HepG2 (cell line): ENCODE measurements around the gene ADCYAP1R1. TPM values are rescaled to one million over a fixed set of nuclear protein-coding genes. Genes with fewer than 3 reads are reported as not detected.

Source experiments
- ATAC-seq: fragments of 200-7000 bp; cut with Tn5 transposase; 3 replicates; pipeline ENCODE4 v1.9.1; 2020; ENCODE audit warnings: mild to moderate bottlenecking, moderate library complexity
- BruUV-seq: library from RNA; stranded (reverse); fragments of 400-500 nt; replicated peaks from 2 replicates; lab custom pipeline; 2021; lab: Mats Ljungman, UMichigan
- CTCF ChIA-PET: fragments of 300-600 bp; formaldehyde crosslinking; extraction: SDS; loops from one replicate; lab custom pipeline; 2021; ENCODE audit warnings: low total read pairs, inconsistent platforms, low intra/inter-chr PET ratio; lab: Yijun Ruan, JAX
- POLR2A ChIA-PET: fragments of 350-600 bp; sonication (Branson Sonifier 250); formaldehyde crosslinking; loops from one replicate; lab custom pipeline; 2020; ENCODE audit warnings: antibody characterized with exemption, inconsistent platforms; lab: Yijun Ruan, JAX
- DNase-seq: peaks from one replicate; pipeline ENCODE4 v3.0.0-alpha.2; 2015; ENCODE audit warnings: low spot score
- FAIRE-seq: peaks from 3 replicates; lab custom pipeline; 2011; peaks lifted over from hg19 to GRCh38; lab: Jason Lieb, UNC
- H2AFZ ChIP-seq: one replicate; pipeline ENCODE4 v1.6.1; 2011; ENCODE audit warnings: low read length, inconsistent platforms
- H3K27ac ChIP-seq: fragments of 300-600 bp; 3 replicates; pipeline ENCODE4 v1.8.0; 2011; ENCODE audit warnings: mixed run types, mild to moderate bottlenecking, mixed read lengths, low read length, inconsistent platforms; ENCODE audit not compliant: insufficient read depth; ENCODE audit errors: extremely low read length
- H3K27me3 ChIP-seq, 2 experiments: fragments of 200-600 bp in 1 of 2; 2 replicates in 1 of 2; 3 replicates in 1 of 2; pipeline versions ENCODE4 v1.6.0 to v1.8.0; 2011; ENCODE audit warnings: low read length in 2 of 2, mild to moderate bottlenecking in 2 of 2, moderate library complexity in 2 of 2, inconsistent platforms in 1 of 2; ENCODE audit not compliant: insufficient read depth in 2 of 2, control insufficient read depth in 1 of 2
- H3K36me3 ChIP-seq, 2 experiments: fragments of 200-600 bp in 1 of 2; replicated peaks in 1 of 2; 2 replicates in 1 of 2; 3 replicates in 1 of 2; pipeline versions ENCODE4 v1.5.1 to v1.8.0; 2011; ENCODE audit warnings: low read length in 2 of 2, inconsistent platforms in 1 of 2; ENCODE audit not compliant: insufficient read depth in 2 of 2, control insufficient read depth in 1 of 2
- H3K4me1 ChIP-seq: 2 replicates; pipeline ENCODE4 v1.5.1; 2012; ENCODE audit warnings: low read length, inconsistent platforms; ENCODE audit not compliant: insufficient read depth
- H3K4me2 ChIP-seq: 2 replicates; pipeline ENCODE4 v1.6.0; 2011; ENCODE audit warnings: low read depth, low read length, inconsistent platforms
- H3K4me3 ChIP-seq, 3 experiments: fragments of 200-600 bp in 1 of 3; sonication (generic), shearing (Covaris generic) in 1 of 3; replicated peaks in 1 of 3; 2 replicates each; pipeline ENCODE4 v1.5.1; 2011 to 2016; ENCODE audit warnings: low read length in 3 of 3, inconsistent platforms in 2 of 3, low read depth in 2 of 3, mild to moderate bottlenecking in 2 of 3, control low read depth in 1 of 3, mixed read lengths in 1 of 3; ENCODE audit not compliant: insufficient read depth in 1 of 3
- H3K79me2 ChIP-seq: one replicate; pipeline ENCODE4 v1.6.1; 2011; ENCODE audit warnings: low read length, inconsistent platforms; ENCODE audit not compliant: insufficient read depth
- H3K9ac ChIP-seq: 2 replicates; pipeline ENCODE4 v1.6.0; 2011; ENCODE audit warnings: mild to moderate bottlenecking, low read depth, low read length, inconsistent platforms; ENCODE audit not compliant: insufficient read depth
- H3K9me3 ChIP-seq: 2 replicates; pipeline ENCODE4 v1.5.1; 2012; ENCODE audit warnings: mild to moderate bottlenecking, low read length
- H4K20me1 ChIP-seq: 2 replicates; pipeline ENCODE4 v1.6.0; 2011; ENCODE audit warnings: inconsistent platforms, mild to moderate bottlenecking, low read length, moderate library complexity; ENCODE audit not compliant: insufficient read depth
- NFIC ChIP-seq: IDR thresholded peaks from 2 replicates; pipeline ENCODE4 v1.6.1; 2012; ENCODE audit warnings: mild to moderate bottlenecking, low read length, inconsistent platforms
- WIZ ChIP-seq: sonication (generic); formaldehyde crosslinking; IDR thresholded peaks from 2 replicates; pipeline ENCODE4 v1.5.1; 2020; ENCODE audit warnings: mild to moderate bottlenecking, missing genetic modification reagents
- ZNF121 ChIP-seq: sonication (generic); formaldehyde crosslinking; IDR thresholded peaks from 2 replicates; pipeline ENCODE4 v1.5.0; 2020; ENCODE audit warnings: mild to moderate bottlenecking, missing genetic modification reagents
- ZNF282 ChIP-seq: fragments of 450-650 bp; IDR thresholded peaks from 2 replicates; pipeline ENCODE4 v1.6.1; 2018; ENCODE audit not compliant: partially characterized antibody
- ZNF543 ChIP-seq: sonication (generic); formaldehyde crosslinking; IDR thresholded peaks from 2 replicates; pipeline ENCODE4 v1.4.0; 2020; ENCODE audit warnings: mild to moderate bottlenecking, missing genetic modification reagents
- ZNF569 ChIP-seq: sonication (generic); formaldehyde crosslinking; IDR thresholded peaks from 2 replicates; pipeline ENCODE4 v1.5.0; 2020; ENCODE audit warnings: mild to moderate bottlenecking, missing genetic modification reagents, moderate library complexity, borderline replicate concordance
- WGBS: methylation state at CpG from one replicate; pipeline ENCODE4 v1.1.6; 2017; ENCODE audit warnings: low lambda C conversion rate; 5-methylcytosine and 5-hydroxymethylcytosine counted together
- in situ Hi-C: cut with HindIII; loops from 2 replicates; pipeline ENCODE4 v1.10.0; 2017; ENCODE audit warnings: low pct_unique_long_range_greater_than_20kb; ENCODE audit not compliant: extremely low pct_ligation_motif_present
- intact Hi-C: fragments of 100-400 bp; cut with micrococcal nuclease; formaldehyde crosslinking; loops from one replicate; pipeline ENCODE4 v1.10.0; 2022; ENCODE audit not compliant: unreplicated experiment
- polyA plus RNA-seq, 8 experiments: library from polyadenylated mRNA; depleted of rRNA in 3 of 8; stranded (reverse) in 7 of 8; unstranded in 1 of 8; fragments of >200 nt; fragmentation: Illumina TruSeq in 4 of 8; extraction: Trizol in 4 of 8; gene quantifications; 2 replicates each; pipeline versions ENCODE4 v1.2.1 to v1.2.3, GENCODE V29; 2011 to 2016; ENCODE audit warnings: low read depth in 4 of 8, missing spikeins in 1 of 8, mixed read lengths in 1 of 8; ENCODE audit not compliant: insufficient read depth in 1 of 8
- total RNA-seq, 5 experiments: library from RNA; depleted of rRNA; stranded (reverse); fragments of >200 nt; fragmentation: Illumina TruSeq; extraction: Trizol; gene quantifications; 2 replicates each; pipeline ENCODE4 v1.2.3, GENCODE V29; 2016; ENCODE audit warnings: low read depth in 1 of 5
- TF ChIP-seq, protein P1 (sequence below): sonication (generic); formaldehyde crosslinking; IDR thresholded peaks from 2 replicates; pipeline ENCODE4 v1.4.0; 2020; ENCODE audit warnings: missing genetic modification reagents
- TF ChIP-seq, protein P2 (sequence below): sonication (generic); formaldehyde crosslinking; IDR thresholded peaks from 2 replicates; pipeline ENCODE4 v1.4.0; 2020; ENCODE audit warnings: mild to moderate bottlenecking, missing genetic modification reagents
- TF ChIP-seq, protein P3 (sequence below): sonication (generic); formaldehyde crosslinking; IDR thresholded peaks from 2 replicates; pipeline ENCODE4 v1.5.0; 2020; ENCODE audit warnings: mild to moderate bottlenecking, missing genetic modification reagents
- TF ChIP-seq, protein P4 (sequence below): sonication (generic); formaldehyde crosslinking; IDR thresholded peaks from 2 replicates; pipeline ENCODE4 v1.8.1; 2023; ENCODE audit warnings: mild to moderate bottlenecking, moderate library complexity, missing genetic modification reagents
- TF ChIP-seq, protein P5 (sequence below): sonication (generic); formaldehyde crosslinking; IDR thresholded peaks from 2 replicates; pipeline ENCODE4 v1.8.1; 2023; ENCODE audit warnings: missing genetic modification reagents, mild to moderate bottlenecking, borderline replicate concordance
- TF ChIP-seq, protein P6 (sequence below): sonication (generic); formaldehyde crosslinking; IDR thresholded peaks from 2 replicates; pipeline ENCODE4 v1.8.1; 2022; ENCODE audit warnings: mild to moderate bottlenecking, missing genetic modification reagents
- TF ChIP-seq, protein P7 (sequence below): sonication (generic); formaldehyde crosslinking; IDR thresholded peaks from 2 replicates; pipeline ENCODE4 v1.4.0; 2020; ENCODE audit warnings: mild to moderate bottlenecking, low read depth, missing genetic modification reagents

The ADCYAP1R1 gene
- total and polyA plus RNA-seq, 2 of the 13 experiments (the other 11 are each of a cell fraction or from before 2014, with no cell fraction given): not detected

DNA sequence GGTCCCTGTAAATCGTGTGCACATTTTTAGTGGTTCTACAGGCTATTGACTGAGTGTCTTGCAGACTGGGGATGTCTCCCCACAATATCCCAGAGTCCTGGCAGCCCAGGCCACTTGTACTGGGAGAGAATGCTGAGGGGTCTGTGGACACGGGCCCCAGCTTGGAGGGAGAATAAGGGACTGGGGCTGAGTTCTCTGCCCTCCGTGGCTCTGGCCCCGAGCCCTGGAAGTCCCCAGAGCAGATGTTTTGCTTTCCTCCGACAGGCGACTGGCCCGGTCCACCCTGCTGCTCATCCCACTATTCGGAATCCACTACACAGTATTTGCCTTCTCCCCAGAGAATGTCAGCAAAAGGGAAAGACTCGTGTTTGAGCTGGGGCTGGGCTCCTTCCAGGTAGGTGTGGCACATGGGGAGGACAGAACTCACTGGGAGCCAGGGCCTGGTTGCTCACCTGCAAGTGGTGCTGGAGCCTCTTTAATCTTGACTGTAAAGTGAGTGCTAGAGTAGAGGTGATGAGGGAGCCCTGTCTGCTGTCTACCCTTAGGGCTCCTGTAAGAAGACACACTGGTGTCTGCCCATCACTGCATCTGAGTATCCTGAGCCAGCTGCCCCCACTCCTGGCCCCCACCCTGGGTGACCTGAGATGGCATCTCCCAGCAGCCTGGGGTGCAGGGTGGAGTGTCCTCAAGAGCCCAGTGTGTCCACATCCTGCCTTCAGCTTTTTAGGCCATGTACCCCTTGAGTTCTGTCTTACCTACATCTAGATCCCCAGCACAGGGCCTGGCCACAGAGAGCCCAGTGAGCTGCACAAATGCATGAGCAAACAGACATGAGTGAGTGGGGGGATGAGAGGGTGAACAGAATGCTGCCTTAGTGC, 51.1 kb downstream of the ADCYAP1R1 start:
- intact Hi-C loops: no loop called here
- H3K4me2 ChIP-seq: no peak overlapping the region
- ChIA-PET POLR2A (no interaction called here), CTCF (no interaction called here)
- no peak overlapping the region for H3K27ac ChIP-seq
- no peaks in the 10 kb centered on the region for H3K9me3 ChIP-seq
- TF ChIP-seq, protein P1, sequence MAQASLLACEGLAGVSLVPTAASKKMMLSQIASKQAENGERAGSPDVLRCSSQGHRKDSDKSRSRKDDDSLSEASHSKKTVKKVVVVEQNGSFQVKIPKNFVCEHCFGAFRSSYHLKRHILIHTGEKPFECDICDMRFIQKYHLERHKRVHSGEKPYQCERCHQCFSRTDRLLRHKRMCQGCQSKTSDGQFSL (CRISPR knock-in tag): no peak
- TF ChIP-seq, protein P2, sequence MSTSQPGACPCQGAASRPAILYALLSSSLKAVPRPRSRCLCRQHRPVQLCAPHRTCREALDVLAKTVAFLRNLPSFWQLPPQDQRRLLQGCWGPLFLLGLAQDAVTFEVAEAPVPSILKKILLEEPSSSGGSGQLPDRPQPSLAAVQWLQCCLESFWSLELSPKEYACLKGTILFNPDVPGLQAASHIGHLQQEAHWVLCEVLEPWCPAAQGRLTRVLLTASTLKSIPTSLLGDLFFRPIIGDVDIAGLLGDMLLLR: no peak
- TF ChIP-seq, protein P3, sequence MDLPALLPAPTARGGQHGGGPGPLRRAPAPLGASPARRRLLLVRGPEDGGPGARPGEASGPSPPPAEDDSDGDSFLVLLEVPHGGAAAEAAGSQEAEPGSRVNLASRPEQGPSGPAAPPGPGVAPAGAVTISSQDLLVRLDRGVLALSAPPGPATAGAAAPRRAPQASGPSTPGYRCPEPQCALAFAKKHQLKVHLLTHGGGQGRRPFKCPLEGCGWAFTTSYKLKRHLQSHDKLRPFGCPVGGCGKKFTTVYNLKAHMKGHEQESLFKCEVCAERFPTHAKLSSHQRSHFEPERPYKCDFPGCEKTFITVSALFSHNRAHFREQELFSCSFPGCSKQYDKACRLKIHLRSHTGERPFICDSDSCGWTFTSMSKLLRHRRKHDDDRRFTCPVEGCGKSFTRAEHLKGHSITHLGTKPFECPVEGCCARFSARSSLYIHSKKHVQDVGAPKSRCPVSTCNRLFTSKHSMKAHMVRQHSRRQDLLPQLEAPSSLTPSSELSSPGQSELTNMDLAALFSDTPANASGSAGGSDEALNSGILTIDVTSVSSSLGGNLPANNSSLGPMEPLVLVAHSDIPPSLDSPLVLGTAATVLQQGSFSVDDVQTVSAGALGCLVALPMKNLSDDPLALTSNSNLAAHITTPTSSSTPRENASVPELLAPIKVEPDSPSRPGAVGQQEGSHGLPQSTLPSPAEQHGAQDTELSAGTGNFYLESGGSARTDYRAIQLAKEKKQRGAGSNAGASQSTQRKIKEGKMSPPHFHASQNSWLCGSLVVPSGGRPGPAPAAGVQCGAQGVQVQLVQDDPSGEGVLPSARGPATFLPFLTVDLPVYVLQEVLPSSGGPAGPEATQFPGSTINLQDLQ (CRISPR knock-in tag): no peak
- no peak for TF ChIP-seq ZNF569
- TF ChIP-seq, protein P4, sequence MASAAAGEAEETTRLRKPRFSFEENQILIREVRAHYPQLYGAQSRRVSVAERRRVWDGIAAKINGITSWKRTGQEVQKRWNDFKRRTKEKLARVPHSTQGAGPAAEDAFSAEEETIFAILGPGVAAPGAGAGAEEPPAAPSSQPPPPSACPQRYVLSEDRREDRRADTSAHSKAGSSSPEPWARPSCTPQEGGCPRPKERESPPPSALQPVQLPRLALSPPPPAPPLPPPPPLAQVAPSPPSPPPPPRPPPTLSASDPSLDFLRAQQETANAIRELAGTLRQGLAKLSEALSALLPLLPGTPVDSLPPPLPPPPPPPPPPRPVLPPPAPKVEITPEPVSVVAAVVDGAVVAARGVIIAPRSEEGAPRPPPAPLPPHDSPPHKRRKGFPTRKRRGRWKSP (CRISPR knock-in tag): no peak
- TF ChIP-seq, protein P5, sequence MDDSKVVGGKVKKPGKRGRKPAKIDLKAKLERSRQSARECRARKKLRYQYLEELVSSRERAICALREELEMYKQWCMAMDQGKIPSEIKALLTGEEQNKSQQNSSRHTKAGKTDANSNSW (CRISPR knock-in tag): no peak
- TF ChIP-seq ZNF121 (CRISPR knock-in tag): no peak
- no peak for TF ChIP-seq ZNF282
- TF ChIP-seq, protein P6, sequence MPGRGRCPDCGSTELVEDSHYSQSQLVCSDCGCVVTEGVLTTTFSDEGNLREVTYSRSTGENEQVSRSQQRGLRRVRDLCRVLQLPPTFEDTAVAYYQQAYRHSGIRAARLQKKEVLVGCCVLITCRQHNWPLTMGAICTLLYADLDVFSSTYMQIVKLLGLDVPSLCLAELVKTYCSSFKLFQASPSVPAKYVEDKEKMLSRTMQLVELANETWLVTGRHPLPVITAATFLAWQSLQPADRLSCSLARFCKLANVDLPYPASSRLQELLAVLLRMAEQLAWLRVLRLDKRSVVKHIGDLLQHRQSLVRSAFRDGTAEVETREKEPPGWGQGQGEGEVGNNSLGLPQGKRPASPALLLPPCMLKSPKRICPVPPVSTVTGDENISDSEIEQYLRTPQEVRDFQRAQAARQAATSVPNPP (CRISPR knock-in tag): no peak
- no peak for TF ChIP-seq WIZ (CRISPR knock-in tag)
- TF ChIP-seq ZNF543 (CRISPR knock-in tag): no peak
- TF ChIP-seq NFIC: no peak
- TF ChIP-seq, protein P7, sequence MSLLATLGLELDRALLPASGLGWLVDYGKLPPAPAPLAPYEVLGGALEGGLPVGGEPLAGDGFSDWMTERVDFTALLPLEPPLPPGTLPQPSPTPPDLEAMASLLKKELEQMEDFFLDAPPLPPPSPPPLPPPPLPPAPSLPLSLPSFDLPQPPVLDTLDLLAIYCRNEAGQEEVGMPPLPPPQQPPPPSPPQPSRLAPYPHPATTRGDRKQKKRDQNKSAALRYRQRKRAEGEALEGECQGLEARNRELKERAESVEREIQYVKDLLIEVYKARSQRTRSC (CRISPR knock-in tag): no peak
- H3K27me3 ChIP-seq: peaks cover 4 to 15% of the 10 kb centered on the region in 2 experiments; a peak in 3 of 5 replicates
- no peaks in the 10 kb centered on the region for H4K20me1 ChIP-seq
- no peak for FAIRE-seq
- no peak for ATAC-seq
- no peak overlapping the region for H2AFZ ChIP-seq
- 0% methylated on average over 2 of the region's 9 CpGs for WGBS
- H3K79me2 ChIP-seq: no peaks in the 10 kb centered on the region
- in situ Hi-C loops: no loop called here
- DNase-seq: no peak
- no peaks in the 10 kb centered on the region for H3K36me3 ChIP-seq
- no peak overlapping the region for H3K4me3 ChIP-seq
- H3K4me1 ChIP-seq: no peaks in the 10 kb centered on the region
- BruUV-seq: no TSS peak
- H3K9ac ChIP-seq: no peak overlapping the region
